GM06990 (cell line): ENCODE measurements around the gene MARK4.
"Not testable (repeated sequence)": the region's sequence is repeated elsewhere in the genome, so short reads cannot be mapped to it uniquely, and the experiment has no call there.

Source experiments
- DNase-seq: peaks from one replicate; pipeline ENCODE4 v3.0.0-alpha.2; 2011; ENCODE audit not compliant: insufficient read length; ENCODE audit errors: extremely low read depth
- H3K27me3 ChIP-seq: replicated peaks from 2 replicates; pipeline ENCODE4 v1.6.0; 2011; ENCODE audit warnings: low read length; ENCODE audit not compliant: control insufficient read depth, insufficient read depth
- H3K36me3 ChIP-seq: 2 replicates; pipeline ENCODE4 v1.5.1; 2011; ENCODE audit warnings: low read length; ENCODE audit not compliant: control insufficient read depth, insufficient read depth
- H3K4me3 ChIP-seq: replicated peaks from 2 replicates; pipeline ENCODE4 v1.5.1; 2011; ENCODE audit warnings: low read depth, mild to moderate bottlenecking, control low read depth, low read length
- TF ChIP-seq, protein P1 (sequence below): IDR thresholded peaks from 2 replicates; pipeline ENCODE4 v1.5.1; 2011; ENCODE audit warnings: low read length, control low read depth, mild to moderate bottlenecking, inconsistent platforms; ENCODE audit not compliant: insufficient read depth, poor library complexity, severe bottlenecking

MARK4 gene

DNA sequence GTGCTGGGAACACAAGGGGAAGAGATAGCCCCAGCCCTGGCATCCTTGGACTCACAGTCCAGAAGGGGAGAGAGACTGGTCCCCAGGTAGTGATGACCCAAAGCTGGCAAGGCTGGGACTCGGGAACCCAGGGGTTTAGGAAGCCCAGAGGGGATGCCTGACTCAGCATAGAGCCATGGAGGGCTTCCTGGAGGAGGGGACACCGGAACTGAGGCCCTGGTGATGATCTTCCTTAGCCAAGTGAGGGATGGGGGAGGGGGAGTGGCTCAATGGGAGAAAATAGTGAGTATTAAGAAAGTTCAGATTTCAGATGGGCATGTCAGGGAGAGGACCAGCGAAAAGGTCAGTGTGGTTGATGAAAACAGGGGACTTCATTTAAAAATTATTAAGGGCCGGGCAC is 32.6 kb upstream of the MARK4 start:
- no peaks in the 10 kb centered on the region; the same call in 1 of the 2 replicates for H3K27me3 ChIP-seq
- DNase-seq: no peak
- TF ChIP-seq, protein P1, sequence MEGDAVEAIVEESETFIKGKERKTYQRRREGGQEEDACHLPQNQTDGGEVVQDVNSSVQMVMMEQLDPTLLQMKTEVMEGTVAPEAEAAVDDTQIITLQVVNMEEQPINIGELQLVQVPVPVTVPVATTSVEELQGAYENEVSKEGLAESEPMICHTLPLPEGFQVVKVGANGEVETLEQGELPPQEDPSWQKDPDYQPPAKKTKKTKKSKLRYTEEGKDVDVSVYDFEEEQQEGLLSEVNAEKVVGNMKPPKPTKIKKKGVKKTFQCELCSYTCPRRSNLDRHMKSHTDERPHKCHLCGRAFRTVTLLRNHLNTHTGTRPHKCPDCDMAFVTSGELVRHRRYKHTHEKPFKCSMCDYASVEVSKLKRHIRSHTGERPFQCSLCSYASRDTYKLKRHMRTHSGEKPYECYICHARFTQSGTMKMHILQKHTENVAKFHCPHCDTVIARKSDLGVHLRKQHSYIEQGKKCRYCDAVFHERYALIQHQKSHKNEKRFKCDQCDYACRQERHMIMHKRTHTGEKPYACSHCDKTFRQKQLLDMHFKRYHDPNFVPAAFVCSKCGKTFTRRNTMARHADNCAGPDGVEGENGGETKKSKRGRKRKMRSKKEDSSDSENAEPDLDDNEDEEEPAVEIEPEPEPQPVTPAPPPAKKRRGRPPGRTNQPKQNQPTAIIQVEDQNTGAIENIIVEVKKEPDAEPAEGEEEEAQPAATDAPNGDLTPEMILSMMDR: no peak
- no peak overlapping the region for H3K4me3 ChIP-seq
- no peaks in the 10 kb centered on the region for H3K36me3 ChIP-seq

DNA sequence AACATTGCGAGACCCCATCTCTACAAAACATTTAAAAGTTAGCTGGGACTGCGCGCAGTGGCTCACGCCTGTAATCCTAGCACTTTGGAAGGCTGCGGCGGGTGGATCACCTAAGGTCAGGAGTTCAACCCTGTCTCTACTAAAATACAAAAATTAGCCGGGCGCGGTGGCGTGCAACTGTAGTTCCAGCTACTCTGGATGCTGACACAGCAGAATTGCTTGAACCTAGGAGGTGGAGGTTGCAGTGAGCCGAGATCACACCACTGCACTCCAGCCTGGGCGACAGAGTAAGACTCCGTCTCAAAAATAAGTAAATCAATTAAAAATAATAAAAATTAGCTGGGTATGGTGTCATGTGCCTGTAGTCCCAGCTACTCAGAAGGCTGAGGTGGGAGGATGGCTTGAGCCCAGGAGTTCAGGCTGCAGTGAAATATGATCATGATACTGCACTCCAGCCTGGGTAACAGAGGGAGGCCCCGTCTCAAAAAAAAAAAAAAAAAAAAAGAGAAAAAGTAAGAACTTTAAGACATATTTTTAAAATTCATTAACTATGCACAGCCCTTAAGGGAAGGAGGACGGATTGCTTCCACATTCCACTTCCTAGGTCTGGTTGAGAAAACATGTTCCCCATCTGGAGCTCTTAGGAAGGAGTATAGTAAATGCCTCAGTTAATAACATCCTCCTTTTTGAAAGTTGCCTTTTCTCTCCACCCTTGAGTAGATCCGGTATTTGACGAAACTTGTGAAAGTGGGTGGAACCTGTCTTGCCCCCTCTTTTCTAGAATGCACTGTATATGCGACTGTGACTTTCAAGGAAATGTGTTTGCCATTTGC is 31.9 kb upstream of the MARK4 start:
- H3K27me3 ChIP-seq: no peaks in the 10 kb centered on the region; the same call in 1 of the 2 replicates
- TF ChIP-seq, protein P1: no peak
- H3K4me3 ChIP-seq: no peak overlapping the region
- no peak for DNase-seq
- H3K36me3 ChIP-seq: no peaks in the 10 kb centered on the region

DNA sequence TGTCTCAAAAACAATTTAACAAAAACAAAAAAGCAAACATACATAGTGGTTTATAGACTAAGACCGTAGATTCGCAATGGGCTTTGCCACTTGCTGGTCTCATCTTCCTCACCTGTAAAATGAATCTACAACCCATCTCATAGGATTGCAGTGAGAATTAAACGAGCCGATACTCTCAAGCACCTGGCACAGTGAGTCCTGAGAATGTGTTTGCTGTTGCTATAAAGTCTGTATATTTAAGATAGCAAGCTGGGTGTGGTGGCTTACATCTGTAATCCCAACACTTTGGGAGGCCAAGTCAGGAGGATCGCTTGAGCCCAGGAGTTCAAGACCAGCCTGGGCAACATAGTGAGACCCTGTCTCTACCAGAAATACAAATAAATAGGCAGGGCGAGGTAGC is 28.3 kb upstream of the MARK4 start:
- H3K36me3 ChIP-seq: no peaks in the 10 kb centered on the region
- no peak overlapping the region for H3K4me3 ChIP-seq
- H3K27me3 ChIP-seq: no peaks in the 10 kb centered on the region
- DNase-seq: no peak
- TF ChIP-seq, protein P1: no peak

GRCh38 chr19:45223879-45224278 is 27.2 kb upstream of the MARK4 start:
- Histone ChIP-seq H3K36me3 (no peaks in the 10 kb centered on the region), H3K27me3 (no peaks in the 10 kb centered on the region)
- TF ChIP-seq, protein P1: no peak

GRCh38 chr19:45224645-45225044 is 26.4 kb upstream of the MARK4 start:
- H3K27me3 ChIP-seq: no peaks in the 10 kb centered on the region
- no peaks in the 10 kb centered on the region for H3K36me3 ChIP-seq
- TF ChIP-seq, protein P1: no peak
- no peak overlapping the region for H3K4me3 ChIP-seq
- no peak for DNase-seq

More at GRCh38 chr19:45223879-45224278, 27.2 kb upstream of the MARK4 start:
- no peak overlapping the region for H3K4me3 ChIP-seq
- no peak for DNase-seq

- not testable (repeated sequence) for H3K27me3 ChIP-seq, H3K4me3 ChIP-seq, DNase-seq, H3K36me3 ChIP-seq
Measured at GRCh38 chr19:45229056-45229455, 22.0 kb upstream of the MARK4 start.
